WTC11 (cell line): ENCODE measurements around the gene HOXA1.
A peak's percentile ranks its signal among the peaks of the same experiment; 100 is the strongest.

Experiments used
- MLX ChIP-seq: sonication (generic); formaldehyde crosslinking; IDR thresholded peaks from 2 replicates; pipeline ENCODE4 v1.8.1; 2023; ENCODE audit warnings: mild to moderate bottlenecking, missing genetic modification reagents, moderate library complexity
- USF2 ChIP-seq: sonication (generic); formaldehyde crosslinking; IDR thresholded peaks from 2 replicates; pipeline ENCODE4 v1.8.1; 2023; ENCODE audit warnings: mild to moderate bottlenecking, missing genetic modification reagents, moderate library complexity

- TF ChIP-seq MLX (CRISPR knock-in tag) (no peak), USF2 (CRISPR knock-in tag) (peak; percentile 51)
Observed at GRCh38 chr7:27124096-27124901, 28.5 kb upstream of the HOXA1 start.
